Measurements from ENCODE around the gene CD81.

Gene CD81

DNA sequence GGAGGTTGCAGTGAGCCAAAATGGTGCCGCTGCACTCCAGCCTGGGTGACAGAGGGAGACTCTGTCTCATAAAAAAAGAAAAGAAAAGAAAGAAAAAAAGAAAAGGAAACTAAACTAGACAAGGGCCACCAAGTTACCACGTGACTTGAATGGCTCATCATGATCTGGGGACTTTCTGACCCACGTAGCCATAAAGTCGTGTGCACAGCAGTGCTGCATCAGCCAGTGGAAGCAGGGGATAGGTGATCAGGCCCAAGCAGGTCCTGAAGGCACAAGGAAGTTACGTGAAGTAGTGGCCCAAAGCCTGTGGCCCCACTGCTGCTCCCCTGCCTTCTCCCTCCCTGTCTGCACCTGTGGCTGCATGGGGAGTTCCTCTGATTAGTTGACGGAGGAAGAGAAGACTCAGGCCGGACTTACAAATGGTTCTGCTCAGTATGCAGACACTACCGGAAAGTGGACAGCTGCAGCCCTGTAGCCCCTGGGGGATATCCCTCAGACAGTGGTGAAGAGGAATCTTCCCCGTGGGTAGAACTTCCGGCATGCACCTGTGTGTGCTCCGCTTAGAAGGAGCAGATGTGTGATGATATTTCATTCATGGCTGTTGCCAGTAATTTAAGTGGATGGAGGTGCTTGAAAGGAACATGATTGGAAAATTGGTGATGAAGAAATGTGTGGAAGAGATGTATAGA, 18.2 kb upstream of the CD81 start:
- no peaks in the 10 kb centered on the region for H3K27me3 ChIP-seq (ENCODE audit: insufficient read depth, low read length, poor library complexity, severe bottlenecking)

DNA sequence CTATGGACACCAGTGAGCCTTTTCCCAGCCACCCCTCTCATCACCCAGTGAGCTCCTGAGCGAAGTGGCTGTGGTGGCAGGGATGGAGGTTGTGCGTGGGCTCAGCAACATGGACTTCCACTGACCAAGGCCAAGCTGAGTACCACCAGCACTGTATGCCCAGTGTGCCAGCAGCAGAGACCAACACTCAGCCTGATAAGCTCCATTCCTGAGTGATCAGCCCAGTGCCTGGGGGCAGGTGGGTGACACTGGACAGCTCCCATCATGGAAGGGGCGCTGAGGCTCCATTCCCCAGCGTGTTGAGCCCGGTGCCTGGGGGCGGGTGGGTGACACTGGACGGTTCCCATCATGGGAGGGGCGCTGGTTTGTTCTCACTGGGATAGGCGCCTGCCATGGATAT, 17.6 kb upstream of the CD81 start:
- TF ChIP-seq EZH2phosphoT487 (IDR thresholded peaks at IDR 0.05; ENCODE audit: borderline replicate concordance): no peak
- TF ChIP-seq, protein P1, sequence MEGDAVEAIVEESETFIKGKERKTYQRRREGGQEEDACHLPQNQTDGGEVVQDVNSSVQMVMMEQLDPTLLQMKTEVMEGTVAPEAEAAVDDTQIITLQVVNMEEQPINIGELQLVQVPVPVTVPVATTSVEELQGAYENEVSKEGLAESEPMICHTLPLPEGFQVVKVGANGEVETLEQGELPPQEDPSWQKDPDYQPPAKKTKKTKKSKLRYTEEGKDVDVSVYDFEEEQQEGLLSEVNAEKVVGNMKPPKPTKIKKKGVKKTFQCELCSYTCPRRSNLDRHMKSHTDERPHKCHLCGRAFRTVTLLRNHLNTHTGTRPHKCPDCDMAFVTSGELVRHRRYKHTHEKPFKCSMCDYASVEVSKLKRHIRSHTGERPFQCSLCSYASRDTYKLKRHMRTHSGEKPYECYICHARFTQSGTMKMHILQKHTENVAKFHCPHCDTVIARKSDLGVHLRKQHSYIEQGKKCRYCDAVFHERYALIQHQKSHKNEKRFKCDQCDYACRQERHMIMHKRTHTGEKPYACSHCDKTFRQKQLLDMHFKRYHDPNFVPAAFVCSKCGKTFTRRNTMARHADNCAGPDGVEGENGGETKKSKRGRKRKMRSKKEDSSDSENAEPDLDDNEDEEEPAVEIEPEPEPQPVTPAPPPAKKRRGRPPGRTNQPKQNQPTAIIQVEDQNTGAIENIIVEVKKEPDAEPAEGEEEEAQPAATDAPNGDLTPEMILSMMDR (conservative IDR thresholded peaks at IDR 0.05; ENCODE audit: low read length): no peak
- H4K20me1 ChIP-seq (ENCODE audit: insufficient read depth, low read length, poor library complexity, severe bottlenecking): no peaks in the 10 kb centered on the region
- H3K9ac ChIP-seq (ENCODE audit: low read depth, low read length, poor library complexity, severe bottlenecking): no peak overlapping the region
- no peak overlapping the region for H3K4me3 ChIP-seq (ENCODE audit: low read length, poor library complexity, severe bottlenecking)
- no peak overlapping the region for H3K4me2 ChIP-seq (ENCODE audit: low read depth, low read length, poor library complexity, severe bottlenecking)
- no peaks in the 10 kb centered on the region for H3K36me3 ChIP-seq (ENCODE audit: insufficient read depth, low read length)
- H3K9me2 ChIP-seq (replicated peaks; ENCODE audit: low read depth, low read length): no peaks in the 10 kb centered on the region
- H3K79me2 ChIP-seq (ENCODE audit: insufficient read depth, low read length): no peaks in the 10 kb centered on the region
- no peaks in the 10 kb centered on the region for H3K9me3 ChIP-seq (ENCODE audit: insufficient read depth, low read depth, low read length)
- H2AFZ ChIP-seq (ENCODE audit: low read length): no peak overlapping the region
- H3K27me3 ChIP-seq (ENCODE audit: insufficient read depth, low read length, poor library complexity, severe bottlenecking): no peaks in the 10 kb centered on the region
- no peaks in the 10 kb centered on the region for H3F3A ChIP-seq (ENCODE audit: low read depth)
- no peaks in the 10 kb centered on the region for H3K4me1 ChIP-seq (ENCODE audit: insufficient read depth, low read length, poor library complexity, severe bottlenecking)

More for the DNA sequence above, 18.2 kb upstream of the CD81 start:
- H3K9ac ChIP-seq (ENCODE audit: low read depth, low read length, poor library complexity, severe bottlenecking): no peak overlapping the region
- H3K4me2 ChIP-seq (ENCODE audit: low read depth, low read length, poor library complexity, severe bottlenecking): no peak overlapping the region
- no peaks in the 10 kb centered on the region for H3K79me2 ChIP-seq (ENCODE audit: insufficient read depth, low read length)
- H2AFZ ChIP-seq (ENCODE audit: low read length): no peak overlapping the region
- no peaks in the 10 kb centered on the region for H3K9me2 ChIP-seq (replicated peaks; ENCODE audit: low read depth, low read length)
- TF ChIP-seq, protein P1 (conservative IDR thresholded peaks at IDR 0.05; ENCODE audit: low read length): no peak
- TF ChIP-seq EZH2phosphoT487 (IDR thresholded peaks at IDR 0.05; ENCODE audit: borderline replicate concordance): no peak
- H3K9me3 ChIP-seq (ENCODE audit: insufficient read depth, low read depth, low read length): no peaks in the 10 kb centered on the region
- H3K4me1 ChIP-seq (ENCODE audit: insufficient read depth, low read length, poor library complexity, severe bottlenecking): no peaks in the 10 kb centered on the region
- H4K20me1 ChIP-seq (ENCODE audit: insufficient read depth, low read length, poor library complexity, severe bottlenecking): no peaks in the 10 kb centered on the region
- H3K4me3 ChIP-seq (ENCODE audit: low read length, poor library complexity, severe bottlenecking): no peak overlapping the region
- no peaks in the 10 kb centered on the region for H3F3A ChIP-seq (ENCODE audit: low read depth)
- H3K36me3 ChIP-seq (ENCODE audit: insufficient read depth, low read length): no peaks in the 10 kb centered on the region

- no peak overlapping the region for H3K4me2 ChIP-seq (ENCODE audit: low read depth, low read length, poor library complexity, severe bottlenecking)
- no peak for TF ChIP-seq EZH2phosphoT487 (IDR thresholded peaks at IDR 0.05; ENCODE audit: borderline replicate concordance)
- TF ChIP-seq, protein P1 (conservative IDR thresholded peaks at IDR 0.05; ENCODE audit: low read length): no peak
- no peaks in the 10 kb centered on the region for H3F3A ChIP-seq (ENCODE audit: low read depth)
- no peaks in the 10 kb centered on the region for H3K9me3 ChIP-seq (ENCODE audit: insufficient read depth, low read depth, low read length)
- no peaks in the 10 kb centered on the region for H3K27me3 ChIP-seq (ENCODE audit: insufficient read depth, low read length, poor library complexity, severe bottlenecking)
- no peaks in the 10 kb centered on the region for H3K36me3 ChIP-seq (ENCODE audit: insufficient read depth, low read length)
- H4K20me1 ChIP-seq (ENCODE audit: insufficient read depth, low read length, poor library complexity, severe bottlenecking): no peaks in the 10 kb centered on the region
- H3K9ac ChIP-seq (ENCODE audit: low read depth, low read length, poor library complexity, severe bottlenecking): no peak overlapping the region
- H3K4me1 ChIP-seq (ENCODE audit: insufficient read depth, low read length, poor library complexity, severe bottlenecking): no peaks in the 10 kb centered on the region
- H2AFZ ChIP-seq (ENCODE audit: low read length): no peak overlapping the region
- no peaks in the 10 kb centered on the region for H3K9me2 ChIP-seq (replicated peaks; ENCODE audit: low read depth, low read length)
- no peaks in the 10 kb centered on the region for H3K79me2 ChIP-seq (ENCODE audit: insufficient read depth, low read length)
- no peak overlapping the region for H3K4me3 ChIP-seq (ENCODE audit: low read length, poor library complexity, severe bottlenecking)
Measured at GRCh38 chr11:2360081-2360642, 16.9 kb upstream of the CD81 start.

Data from Loucy (cell line).